ENCODE results near the gene MPIG6B.

DNA sequence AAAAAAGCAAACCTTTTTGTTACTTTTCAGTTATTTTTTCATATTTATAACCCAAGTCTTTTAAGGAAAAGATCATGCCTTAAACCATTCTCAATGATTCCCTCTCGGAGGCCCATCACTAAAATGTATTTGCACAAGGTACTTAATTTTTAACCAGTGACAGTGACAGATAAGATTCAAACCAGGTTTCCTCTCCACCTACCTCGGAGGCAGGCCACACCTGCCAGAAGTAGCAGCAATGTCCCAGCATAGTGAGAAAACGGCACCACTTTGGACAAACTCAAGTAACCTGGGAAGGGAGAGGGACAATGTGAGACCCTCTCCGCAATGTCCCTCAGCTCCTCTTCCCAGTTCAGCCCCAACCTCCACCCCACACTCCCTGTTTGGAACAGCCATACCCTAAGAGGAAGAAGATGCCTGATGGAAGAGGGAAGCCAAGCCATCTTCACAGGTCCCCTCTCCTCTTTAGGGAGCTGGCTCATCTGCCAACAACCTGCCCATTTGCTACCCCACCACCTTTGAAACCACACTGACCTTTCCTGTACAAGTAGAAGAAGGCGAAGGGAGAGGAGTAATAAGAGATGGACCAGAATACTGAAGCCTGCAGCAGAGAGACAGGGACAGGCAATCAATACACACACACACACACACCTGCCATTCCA lies 22.3 kb upstream of the MPIG6B start:
- TF ChIP-seq EZH2 (IDR thresholded peaks at IDR 0.05; ENCODE audit: insufficient read depth, low read length) = no peak
- TF ChIP-seq, protein P1, sequence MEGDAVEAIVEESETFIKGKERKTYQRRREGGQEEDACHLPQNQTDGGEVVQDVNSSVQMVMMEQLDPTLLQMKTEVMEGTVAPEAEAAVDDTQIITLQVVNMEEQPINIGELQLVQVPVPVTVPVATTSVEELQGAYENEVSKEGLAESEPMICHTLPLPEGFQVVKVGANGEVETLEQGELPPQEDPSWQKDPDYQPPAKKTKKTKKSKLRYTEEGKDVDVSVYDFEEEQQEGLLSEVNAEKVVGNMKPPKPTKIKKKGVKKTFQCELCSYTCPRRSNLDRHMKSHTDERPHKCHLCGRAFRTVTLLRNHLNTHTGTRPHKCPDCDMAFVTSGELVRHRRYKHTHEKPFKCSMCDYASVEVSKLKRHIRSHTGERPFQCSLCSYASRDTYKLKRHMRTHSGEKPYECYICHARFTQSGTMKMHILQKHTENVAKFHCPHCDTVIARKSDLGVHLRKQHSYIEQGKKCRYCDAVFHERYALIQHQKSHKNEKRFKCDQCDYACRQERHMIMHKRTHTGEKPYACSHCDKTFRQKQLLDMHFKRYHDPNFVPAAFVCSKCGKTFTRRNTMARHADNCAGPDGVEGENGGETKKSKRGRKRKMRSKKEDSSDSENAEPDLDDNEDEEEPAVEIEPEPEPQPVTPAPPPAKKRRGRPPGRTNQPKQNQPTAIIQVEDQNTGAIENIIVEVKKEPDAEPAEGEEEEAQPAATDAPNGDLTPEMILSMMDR (IDR thresholded peaks at IDR 0.05; ENCODE audit: insufficient read depth, low read depth, low read length) = no peak
